Measurements from ENCODE around the gene HSD17B7.

Gene HSD17B7

GRCh38 chr1:162857850-162858249 is 67.3 kb downstream of the HSD17B7 start:
- DNase-seq (ENCODE audit: low spot score), result no peak

DNA sequence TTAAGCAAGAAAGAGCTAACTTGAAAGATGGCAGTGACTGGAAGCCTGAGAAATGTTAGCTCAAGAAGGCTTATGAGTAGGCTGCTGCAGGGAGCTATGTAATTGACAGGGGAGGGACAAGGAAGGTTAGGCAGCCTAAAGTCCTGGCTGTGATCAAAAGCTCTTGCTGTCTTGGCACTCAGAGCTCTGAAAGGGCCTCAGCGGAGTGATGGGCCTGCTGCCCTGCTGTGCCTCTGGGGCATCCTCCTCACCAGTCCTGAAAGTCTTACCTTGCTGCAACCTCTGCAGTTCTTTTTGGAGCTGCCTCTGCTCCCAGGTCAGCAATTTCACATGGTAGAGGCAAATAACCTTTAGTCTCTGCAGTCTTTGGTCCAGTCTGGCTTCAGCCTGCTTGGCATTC is 68.7 kb downstream of the HSD17B7 start:
- no peak for DNase-seq (ENCODE audit: low spot score)

- DNase-seq (ENCODE audit: low spot score), result no peak
These were observed 70.6 kb downstream of the HSD17B7 start, which contains the start of gene CCDC190 for GRCh38 chr1:162861101-162861500. CCDC190 (minus strand) TSS chr1:162861175; CDS start chr1:162859646, 1,529 bp downstream.

DNA sequence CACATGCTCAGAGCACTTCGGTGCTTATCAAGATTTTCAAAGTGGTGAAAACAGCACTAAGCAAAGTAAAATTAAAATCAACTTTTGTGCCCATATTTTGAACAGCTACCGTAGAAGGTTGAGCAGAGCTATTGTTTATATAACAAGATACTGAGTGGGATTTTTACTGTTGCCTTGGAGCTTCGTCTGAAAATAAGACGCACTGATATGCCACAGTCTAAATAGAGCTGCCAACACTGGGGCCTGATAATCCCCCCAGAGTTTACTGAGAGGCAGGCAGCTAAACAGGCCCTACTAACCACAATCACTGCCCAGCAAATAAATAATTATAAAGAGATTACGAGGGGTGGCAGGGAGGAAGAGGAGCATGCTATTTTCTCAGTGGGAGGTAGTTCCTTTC is 71.1 kb downstream of the HSD17B7 start:
- no peak for DNase-seq (ENCODE audit: low spot score)

All from COLO829 (cell line).